KOPT-K1 (cell line): ENCODE results near the gene RAB6D.
"Not testable (repeated sequence)": the region's sequence is repeated elsewhere in the genome, so short reads cannot be mapped to it uniquely, and the experiment has no call there.

Experiments
- H3K27ac ChIP-seq: fragments of 200-600 bp; sonication (generic); 2 replicates; pipeline ENCODE4 v1.5.1; 2016; ENCODE audit warnings: antibody characterized with exemption, mild to moderate bottlenecking, low read depth, low read length; ENCODE audit not compliant: poor library complexity, severe bottlenecking
- H3K36me3 ChIP-seq: fragments of 200-600 bp; sonication (generic); 2 replicates; pipeline ENCODE4 v1.5.1; 2017; ENCODE audit warnings: antibody characterized with exemption, mild to moderate bottlenecking, low read length, moderate library complexity; ENCODE audit not compliant: insufficient read depth
- H3K9me3 ChIP-seq: fragments of 200-600 bp; sonication (generic); 2 replicates; pipeline ENCODE4 v1.5.1; 2017; ENCODE audit warnings: antibody characterized with exemption, low read length, mild to moderate bottlenecking; ENCODE audit not compliant: insufficient read depth, poor library complexity, severe bottlenecking

The RAB6D gene

DNA sequence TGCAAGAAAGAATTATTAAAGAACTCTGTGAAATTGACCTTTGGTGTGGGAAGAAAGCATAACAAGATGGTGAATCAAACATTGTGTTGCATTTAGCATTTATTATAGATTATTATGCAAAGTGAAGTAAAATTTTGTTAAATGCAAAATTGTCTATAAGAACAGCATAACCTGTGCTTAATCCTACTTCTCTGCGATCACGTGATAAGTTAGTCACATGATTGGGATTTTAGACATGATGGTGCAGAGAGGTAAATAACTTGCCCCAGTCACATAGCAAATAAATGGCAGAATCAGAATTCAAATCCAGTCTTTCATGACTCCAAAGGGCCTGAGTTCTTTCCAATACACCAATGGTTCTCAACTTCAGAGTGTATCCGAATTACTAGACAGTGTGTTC is 31.3 kb downstream of the RAB6D start:
- H3K9me3 ChIP-seq, H3K36me3 ChIP-seq, H3K27ac ChIP-seq: not testable (repeated sequence)

DNA sequence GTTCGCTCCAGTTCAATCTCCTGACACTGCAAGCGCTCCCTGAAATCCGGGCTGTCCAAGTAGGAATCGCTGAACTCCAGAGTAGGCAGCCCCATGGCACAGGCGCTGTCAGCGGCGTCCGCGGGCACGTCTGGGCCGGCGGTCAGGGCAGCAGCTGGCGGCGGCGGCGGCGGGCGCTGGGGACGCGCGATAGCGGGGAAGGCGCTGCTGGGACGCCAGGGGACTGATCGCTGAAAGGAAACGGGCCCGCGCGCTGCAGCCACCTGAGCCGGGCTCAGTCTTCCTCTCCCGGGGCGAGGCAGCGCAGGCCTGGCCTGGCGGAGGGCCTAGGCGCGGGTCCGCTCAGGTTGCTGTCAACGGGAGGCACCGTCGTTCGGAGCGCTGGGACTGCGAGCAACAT is 33.0 kb downstream of the RAB6D start:
- H3K9me3 ChIP-seq, H3K36me3 ChIP-seq, H3K27ac ChIP-seq: not testable (repeated sequence)

DNA sequence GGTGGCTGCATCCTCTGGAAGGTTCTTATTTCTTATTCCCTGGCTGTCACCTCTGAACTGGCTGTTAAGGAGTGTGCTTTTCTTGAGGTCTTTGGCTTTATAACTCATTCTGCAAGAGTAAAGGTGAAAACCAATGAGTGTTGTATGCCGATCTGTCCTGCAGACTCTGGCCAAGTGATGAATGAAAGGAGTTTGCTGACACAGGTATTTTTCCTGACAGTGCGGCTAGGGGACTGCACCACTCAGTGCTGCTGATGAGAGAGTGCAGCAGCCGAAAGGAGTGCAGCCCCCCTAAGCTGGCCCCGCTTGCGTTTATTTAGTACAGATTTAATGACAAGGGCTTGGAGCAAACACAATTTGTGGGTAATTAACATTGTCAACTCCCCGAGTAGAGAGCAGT is 41.8 kb downstream of the RAB6D start:
- no peak overlapping the region for H3K27ac ChIP-seq
- H3K36me3 ChIP-seq, result no peaks in the 10 kb centered on the region
- H3K9me3 ChIP-seq, result peaks cover 12% of the 10 kb centered on the region

DNA sequence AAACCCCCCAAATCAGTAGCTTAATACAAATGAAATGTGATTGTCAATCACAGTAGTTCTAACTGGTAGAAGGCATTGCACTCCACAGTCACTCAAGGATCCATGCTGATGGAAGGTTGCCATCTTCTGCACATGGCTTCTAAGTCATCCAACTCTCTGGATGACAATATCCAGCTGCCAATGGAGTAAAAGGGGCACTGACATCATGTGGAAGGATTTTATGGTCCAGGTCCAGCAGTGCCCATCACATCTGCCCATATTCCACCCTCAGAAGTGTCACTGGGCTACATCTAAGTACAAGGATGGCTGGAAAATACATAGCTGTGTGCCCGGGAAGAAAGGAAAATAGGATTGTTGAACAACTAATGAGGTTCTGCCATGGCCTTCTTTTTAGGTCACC is 42.6 kb downstream of the RAB6D start:
- H3K9me3 ChIP-seq, result peaks cover 12% of the 10 kb centered on the region
- H3K27ac ChIP-seq, H3K36me3 ChIP-seq: not testable (repeated sequence)

DNA sequence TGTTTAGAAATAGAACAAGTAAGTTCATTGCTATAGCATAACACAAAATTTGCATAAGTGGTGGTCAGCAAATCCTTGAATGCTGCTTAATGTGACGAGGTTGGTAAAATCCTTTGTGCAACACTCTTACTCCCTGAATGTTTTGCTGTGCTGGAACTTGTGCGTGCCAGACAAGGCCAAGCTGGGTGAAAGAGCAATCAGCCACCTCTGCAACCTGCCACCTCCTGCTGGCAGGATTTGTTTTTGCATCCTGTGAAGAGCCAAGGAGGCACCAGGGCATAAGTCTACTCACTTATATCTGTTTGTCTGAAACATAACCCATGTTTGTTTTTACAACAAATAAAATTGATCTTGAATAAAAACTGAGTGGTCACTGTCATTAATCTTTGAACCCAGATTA is 53.0 kb downstream of the RAB6D start:
- H3K9me3 ChIP-seq, H3K27ac ChIP-seq, H3K36me3 ChIP-seq: not testable (repeated sequence)
